Caco-2 (cell line): ENCODE data around the gene ARMH3. TPM values are rescaled to one million over a fixed set of nuclear protein-coding genes. Genes with fewer than 3 reads are reported as not detected.

Experiments
- BruUV-seq: library from RNA; stranded (reverse); fragments of 400-500 nt; replicated peaks from 2 replicates; lab custom pipeline; 2021; lab: Mats Ljungman, UMichigan
- CTCF ChIA-PET: fragments of 300-600 bp; sonication (Branson Sonifier 250); formaldehyde crosslinking; loops from one replicate; lab custom pipeline; 2022; ENCODE audit warnings: antibody characterized with exemption; lab: Charles Lee
- POLR2A ChIA-PET: fragments of 300-600 bp; sonication (Branson Sonifier 250); formaldehyde crosslinking; loops from one replicate; lab custom pipeline; 2022; ENCODE audit warnings: antibody characterized with exemption; lab: Charles Lee
- DNase-seq, 2 experiments: peaks; one replicate each; pipeline versions ENCODE4 v3.0.0 to v3.0.0-alpha.2; 2020 to 2022
- H3K27me3 ChIP-seq: replicated peaks from 2 replicates; pipeline ENCODE4 v1.6.0; 2011; ENCODE audit warnings: low read length; ENCODE audit not compliant: control insufficient read depth, insufficient read depth
- H3K36me3 ChIP-seq: 2 replicates; pipeline ENCODE4 v1.5.1; 2011; ENCODE audit warnings: low read length; ENCODE audit not compliant: control insufficient read depth, insufficient read depth
- H3K4me1 ChIP-seq: fragments of 250-450 bp; sonication (Bioruptor Pico); 2 replicates; pipeline ENCODE4 v1.5.1; 2020; ENCODE audit warnings: mild to moderate bottlenecking
- H3K4me3 ChIP-seq: 2 replicates; pipeline ENCODE4 v1.5.1; 2011; ENCODE audit warnings: low read depth, mild to moderate bottlenecking, control low read depth, low read length
- H3K9me3 ChIP-seq: fragments of 250-450 bp; sonication (Bioruptor Pico); 2 replicates; pipeline ENCODE4 v1.5.1; 2020; ENCODE audit warnings: mild to moderate bottlenecking, moderate library complexity
- H3K27ac Mint-ChIP-seq: one replicate; pipeline ENCODE4 v1.8.0; 2022; ENCODE audit warnings: mixed read lengths; ENCODE audit not compliant: unreplicated experiment
- H3K27me3 Mint-ChIP-seq: one replicate; pipeline ENCODE4 v1.8.0; 2022; ENCODE audit warnings: mixed read lengths; ENCODE audit not compliant: insufficient read depth, unreplicated experiment
- H3K36me3 Mint-ChIP-seq: one replicate; pipeline ENCODE4 v1.8.0; 2022; ENCODE audit warnings: mild to moderate bottlenecking, mixed read lengths; ENCODE audit not compliant: insufficient read depth, unreplicated experiment
- H3K4me1 Mint-ChIP-seq: one replicate; pipeline ENCODE4 v1.8.0; 2022; ENCODE audit warnings: low read depth, mixed read lengths; ENCODE audit not compliant: unreplicated experiment
- H3K4me3 Mint-ChIP-seq: one replicate; pipeline ENCODE4 v1.8.0; 2022; ENCODE audit warnings: mild to moderate bottlenecking, moderate library complexity, mixed read lengths; ENCODE audit not compliant: unreplicated experiment
- H3K9me3 Mint-ChIP-seq: one replicate; pipeline ENCODE4 v1.8.0; 2022; ENCODE audit warnings: mixed read lengths; ENCODE audit not compliant: unreplicated experiment
- CTCF ChIP-seq, 2 experiments: fragments of 200-600 bp in 1 of 2; IDR thresholded peaks; 1 replicate in 1 of 2; 2 replicates in 1 of 2; pipeline versions ENCODE4 v1.5.1 to v1.8.0; 2011 to 2022; ENCODE audit warnings: antibody characterized with exemption in 1 of 2, control low read depth in 1 of 2, inconsistent platforms in 1 of 2, low read depth in 1 of 2, low read length in 1 of 2, mild to moderate bottlenecking in 1 of 2, moderate library complexity in 1 of 2; ENCODE audit not compliant: insufficient read depth in 1 of 2, severe bottlenecking in 1 of 2, unreplicated experiment in 1 of 2
- intact Hi-C: fragments of 100-400 bp; cut with micrococcal nuclease; formaldehyde crosslinking; loops from one replicate; pipeline ENCODE4 v1.10.0; 2022; ENCODE audit not compliant: unreplicated experiment
- total RNA-seq: library from RNA; stranded (reverse); gene quantifications from 2 replicates; pipeline ENCODE4 v1.2.3, GENCODE V29; 2022

The ARMH3 gene
- total RNA-seq, 1 experiment from 2014 or later, result 17.4 TPM

- no peak for TF ChIP-seq CTCF (IDR thresholded peaks at IDR 0.05; ENCODE audit: insufficient read depth in 1 of 2, low read depth in 1 of 2, low read length in 1 of 2, severe bottlenecking in 1 of 2, unreplicated experiment in 1 of 2)
- no peaks in the 10 kb centered on the region for H3K27me3 ChIP-seq
Observed at GRCh38 chr10:101974091-101974971, 81.6 kb downstream of the ARMH3 start.

GRCh38 chr10:101972761-101973160 lies 83.2 kb downstream of the ARMH3 start:
- no peak overlapping the region for H3K4me3 ChIP-seq
- no peaks in the 10 kb centered on the region for H3K27me3 ChIP-seq
- H3K27me3 Mint-ChIP-seq, result no peaks in the 10 kb centered on the region
- POLR2A ChIA-PET, result no interaction called here
- no peak overlapping the region for H3K4me3 Mint-ChIP-seq
- H3K4me1 ChIP-seq, result no peaks in the 10 kb centered on the region
- no peak for DNase-seq
- H3K9me3 ChIP-seq, result no peaks in the 10 kb centered on the region
- peaks cover 6% of the 10 kb centered on the region for H3K4me1 Mint-ChIP-seq
- no peaks in the 10 kb centered on the region for H3K9me3 Mint-ChIP-seq
- H3K36me3 Mint-ChIP-seq, result peaks cover 20% of the 10 kb centered on the region
- no peak for TF ChIP-seq CTCF (IDR thresholded peaks at IDR 0.05; ENCODE audit: insufficient read depth in 1 of 2, low read depth in 1 of 2, low read length in 1 of 2, severe bottlenecking in 1 of 2, unreplicated experiment in 1 of 2)
- BruUV-seq, result no TSS peak
- no peak overlapping the region for H3K27ac Mint-ChIP-seq
- intact Hi-C loops, result no loop called here
- CTCF ChIA-PET, result interaction anchor here (1.1 kb wide), 1 partner anchor 15 kb away, joined by 3 read pairs; no protein-coding TSS in a partner anchor
- H3K36me3 ChIP-seq, result no peaks in the 10 kb centered on the region

More at GRCh38 chr10:101974091-101974971, 81.6 kb downstream of the ARMH3 start:
- no peaks in the 10 kb centered on the region for H3K4me1 ChIP-seq
- CTCF ChIA-PET, result no interaction called here
- Mint-ChIP-seq H3K9me3 (no peaks in the 10 kb centered on the region), H3K27me3 (no peaks in the 10 kb centered on the region), H3K4me1 (peaks cover 6% of the 10 kb centered on the region), H3K4me3 (no peak overlapping the region), H3K36me3 (peaks cover 20% of the 10 kb centered on the region), H3K27ac (no peak overlapping the region)
- intact Hi-C loops, result no loop called here
- no peaks in the 10 kb centered on the region for H3K36me3 ChIP-seq
- no peak for DNase-seq
- no peak overlapping the region for H3K4me3 ChIP-seq
- POLR2A ChIA-PET, result no interaction called here
- H3K9me3 ChIP-seq, result no peaks in the 10 kb centered on the region
- BruUV-seq, result no TSS peak

GRCh38 chr10:101969412-101969922 lies 86.5 kb downstream of the ARMH3 start:
- H3K4me3 Mint-ChIP-seq, result no peak overlapping the region
- H3K36me3 Mint-ChIP-seq, result peaks cover 16% of the 10 kb centered on the region
- H3K9me3 ChIP-seq, result no peaks in the 10 kb centered on the region
- no TSS peak for BruUV-seq
- no peak overlapping the region for H3K27ac Mint-ChIP-seq
- H3K4me1 ChIP-seq, result no peaks in the 10 kb centered on the region
- no peaks in the 10 kb centered on the region; the same call in 1 of the 2 replicates for H3K36me3 ChIP-seq
- TF ChIP-seq CTCF (IDR thresholded peaks at IDR 0.05; ENCODE audit: insufficient read depth in 1 of 2, low read depth in 1 of 2, low read length in 1 of 2, severe bottlenecking in 1 of 2, unreplicated experiment in 1 of 2), result no peak
- ChIA-PET CTCF (no interaction called here), POLR2A (no interaction called here)
- H3K4me3 ChIP-seq, result no peak overlapping the region
- intact Hi-C loops, result no loop called here
- peaks cover 6% of the 10 kb centered on the region for H3K4me1 Mint-ChIP-seq
- DNase-seq, result no peak
- no peaks in the 10 kb centered on the region for H3K27me3 ChIP-seq
- H3K27me3 Mint-ChIP-seq, result no peaks in the 10 kb centered on the region
- H3K9me3 Mint-ChIP-seq, result no peaks in the 10 kb centered on the region
